PC-9 (cell line): ENCODE results near the gene TCEANC2.

Experiments
- CTCF ChIP-seq: fragments of 200-600 bp; sonication (generic); conservative IDR thresholded peaks from 2 replicates; pipeline ENCODE4 v1.6.1; 2017; ENCODE audit warnings: mixed run types, antibody characterized with exemption, mild to moderate bottlenecking, moderate library complexity
- EZH2 ChIP-seq: fragments of 200-600 bp; sonication (generic); IDR thresholded peaks from 2 replicates; pipeline ENCODE4 v1.8.0; 2017; ENCODE audit warnings: antibody characterized with exemption, low read depth

DNA sequence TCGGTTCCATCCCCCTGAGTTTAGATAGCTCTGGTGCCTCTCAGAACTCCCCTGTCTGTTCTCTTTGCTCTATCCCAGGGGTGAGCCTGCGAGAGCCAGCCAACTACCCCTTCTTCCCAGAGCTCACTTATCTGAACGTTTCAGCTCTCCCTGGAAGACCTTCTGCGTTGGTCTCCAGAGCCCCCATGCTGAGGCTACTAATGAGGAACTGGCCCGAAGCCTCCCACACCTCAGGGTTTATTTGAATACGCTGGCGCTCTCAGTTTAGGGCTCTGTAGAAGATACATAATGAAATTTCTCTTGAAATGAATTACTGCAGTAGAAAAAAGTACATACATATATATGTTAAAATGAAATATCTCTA is 43.5 kb downstream of the TCEANC2 start:
- no peak for TF ChIP-seq CTCF
- no peak for TF ChIP-seq EZH2
